Stimulated activated CD8-positive, alpha-beta memory T cell treated with anti-CD3 and anti-CD28 coated beads, Interleukin-2, amount 100 ng/mL, for 48 hours (primary cell): ENCODE measurements around the gene RNF123.
A peak's percentile ranks its signal among the peaks of the same experiment; 100 is the strongest.

Experiments
- DNase-seq, 2 donors: peaks; one replicate each; pipeline ENCODE4 v3.0.0-alpha.2; 2020; ENCODE audit warnings: low read depth in 2 of 2

The RNF123 gene

GRCh38 chr3:49719214-49719884 lies 30.0 kb downstream of the RNF123 start, which contains the start of gene AMIGO3:
Gene AMIGO3 (minus strand): TSS chr3:49719684. CDS start chr3:49719465, 219 bp downstream.
- peak; percentile 89 to 94 for DNase-seq

DNA sequence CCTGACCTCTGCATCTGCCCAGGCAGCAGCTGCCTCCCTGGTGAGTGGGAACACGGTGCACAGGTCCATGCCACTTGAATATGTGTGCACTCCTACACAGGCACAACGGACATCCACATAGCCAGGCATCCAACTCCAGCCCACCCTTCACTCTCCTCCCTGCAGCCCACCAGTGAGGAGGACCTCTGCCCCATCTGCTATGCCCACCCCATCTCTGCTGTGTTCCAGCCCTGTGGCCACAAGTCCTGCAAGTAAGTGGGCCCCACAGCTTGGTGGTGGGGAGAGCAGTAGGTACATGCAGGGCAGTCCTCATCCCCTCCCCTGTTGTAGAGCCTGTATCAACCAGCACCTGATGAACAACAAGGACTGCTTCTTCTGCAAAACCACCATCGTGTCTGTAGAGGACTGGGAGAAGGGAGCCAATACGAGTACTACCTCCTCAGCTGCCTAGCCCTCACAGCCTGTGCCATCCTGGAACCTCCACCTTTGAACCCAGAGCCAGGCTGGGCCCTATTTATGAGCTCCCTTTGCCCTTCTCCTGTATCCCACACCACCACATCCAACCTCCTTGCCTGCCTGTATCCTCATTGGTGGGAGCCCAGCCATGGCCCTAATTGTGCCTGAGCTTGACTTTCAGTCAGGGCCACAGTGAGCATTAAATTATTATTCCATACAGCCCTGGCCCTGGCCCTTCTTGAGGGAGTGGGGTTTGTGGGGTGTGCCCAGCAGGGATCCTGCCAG lies 31.7 kb downstream of the RNF123 start:
- no peak for DNase-seq

- DNase-seq, result no peak
Measured at GRCh38 chr3:49721596-49721895, 32.2 kb downstream of the RNF123 start.

DNA sequence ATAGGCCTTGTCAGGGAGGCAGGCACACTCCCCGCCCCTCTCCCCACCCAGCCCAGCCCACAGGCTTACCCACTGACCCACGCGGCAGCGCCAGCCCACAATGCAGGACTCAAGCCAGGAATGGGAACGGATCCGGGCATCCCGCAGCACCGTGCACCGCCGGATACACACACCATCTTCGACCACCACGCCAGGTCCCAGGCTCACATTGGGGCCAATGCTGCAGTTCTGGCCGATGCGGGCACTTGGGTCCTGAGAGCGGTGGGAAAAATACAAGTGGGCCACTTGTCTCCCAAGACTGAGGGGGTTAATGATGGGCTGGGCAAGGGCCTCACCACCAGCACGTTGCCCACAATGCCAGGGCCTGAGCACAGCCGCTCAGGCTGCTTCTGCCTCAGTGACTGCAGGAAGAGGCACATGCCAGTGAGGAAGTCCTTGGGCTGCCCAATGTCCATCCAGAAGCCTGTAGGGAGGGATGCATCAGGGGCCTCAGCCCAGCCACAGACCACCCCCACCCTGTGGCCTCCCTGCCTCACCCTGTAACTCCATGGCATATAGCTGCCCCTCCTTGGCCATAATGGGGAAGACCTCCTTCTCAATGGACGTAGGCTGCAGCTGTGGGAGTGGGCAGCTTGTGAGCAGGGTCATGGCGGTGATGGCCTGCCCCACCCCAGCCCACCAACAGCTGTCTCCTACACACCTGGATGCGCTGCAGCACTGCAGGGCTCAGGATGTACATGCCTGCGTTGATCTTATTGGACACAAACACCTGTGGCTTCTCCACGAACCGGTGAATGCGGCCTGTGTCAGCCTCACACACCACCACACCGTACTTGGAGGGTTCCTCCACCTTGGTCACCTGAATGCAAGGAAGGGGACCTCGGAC lies 32.8 kb downstream of the RNF123 start:
- no peak for DNase-seq

GRCh38 chr3:49722896-49723295 lies 33.5 kb downstream of the RNF123 start:
- DNase-seq, result no peak

DNA sequence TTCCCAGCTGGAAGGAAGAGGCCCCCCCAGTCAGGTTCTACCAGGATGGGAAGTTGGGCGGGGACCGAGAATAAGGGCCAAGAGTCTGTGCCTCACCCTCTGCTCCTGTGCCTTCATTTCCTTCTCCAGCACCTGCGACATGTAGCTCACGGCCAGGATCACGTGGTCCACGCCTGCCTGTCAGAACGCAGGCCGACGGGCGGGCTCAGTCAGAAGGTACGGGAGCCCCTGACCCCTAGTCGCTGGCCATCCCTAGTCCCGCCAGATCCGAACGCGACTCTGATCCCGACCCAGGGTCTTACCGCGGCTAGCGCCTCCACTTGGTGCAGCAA lies 33.9 kb downstream of the RNF123 start:
- peak; percentile 37 to 50 for DNase-seq

DNA sequence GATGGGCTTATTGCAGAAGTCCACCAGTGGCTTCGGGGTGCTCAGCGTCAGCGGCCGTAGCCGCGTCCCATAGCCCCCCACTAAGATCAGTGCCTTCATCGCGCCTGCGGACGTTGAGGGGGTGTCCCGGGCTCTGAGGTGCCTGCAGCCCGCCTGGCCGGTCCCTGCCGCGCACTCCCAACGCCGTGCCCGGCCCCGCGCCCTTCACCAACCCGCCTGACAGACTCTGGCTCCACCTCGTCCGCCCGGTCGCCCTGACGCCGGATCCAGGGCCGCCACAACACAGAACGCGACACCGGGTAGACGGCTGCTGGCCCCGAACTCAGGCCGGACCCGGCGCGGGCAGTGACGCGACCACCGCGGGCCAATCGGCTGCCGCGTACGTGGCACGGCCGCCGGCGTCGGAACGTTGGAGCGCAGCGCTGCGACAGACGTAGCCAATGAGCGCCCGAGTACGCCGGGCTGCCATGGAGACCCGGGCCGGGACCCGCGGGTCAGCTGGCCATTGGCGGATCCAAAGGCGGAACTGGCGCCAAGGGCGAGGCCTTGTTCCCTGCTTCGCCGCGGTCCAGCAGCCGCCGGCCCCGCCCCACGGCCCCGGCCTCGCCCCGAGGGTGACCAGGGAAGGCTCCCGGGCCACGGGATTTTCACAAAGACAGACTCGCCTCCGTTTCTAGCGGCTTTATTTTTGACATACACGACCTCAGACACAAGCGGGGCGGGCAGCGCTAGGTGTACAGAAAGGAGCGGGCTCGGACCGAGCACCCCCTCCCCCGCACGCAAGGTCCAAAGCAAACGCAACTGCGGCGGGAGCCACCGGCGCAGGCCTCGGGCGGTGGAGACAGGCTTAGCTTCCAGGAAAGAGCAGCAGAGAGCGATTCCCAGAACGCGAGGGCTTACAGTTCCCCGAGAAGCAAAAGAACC lies 34.5 kb downstream of the RNF123 start, which contains the start of gene GMPPB:
Gene GMPPB, minus strand, starts transcription at position 324 of the 924 bp plus-strand sequence. Its CDS starts 225 bp downstream, at position 99.
- DNase-seq, result peak; percentile 94 to 95

GRCh38 chr3:49724586-49724985 lies 35.2 kb downstream of the RNF123 start:
- DNase-seq, result no peak

DNA sequence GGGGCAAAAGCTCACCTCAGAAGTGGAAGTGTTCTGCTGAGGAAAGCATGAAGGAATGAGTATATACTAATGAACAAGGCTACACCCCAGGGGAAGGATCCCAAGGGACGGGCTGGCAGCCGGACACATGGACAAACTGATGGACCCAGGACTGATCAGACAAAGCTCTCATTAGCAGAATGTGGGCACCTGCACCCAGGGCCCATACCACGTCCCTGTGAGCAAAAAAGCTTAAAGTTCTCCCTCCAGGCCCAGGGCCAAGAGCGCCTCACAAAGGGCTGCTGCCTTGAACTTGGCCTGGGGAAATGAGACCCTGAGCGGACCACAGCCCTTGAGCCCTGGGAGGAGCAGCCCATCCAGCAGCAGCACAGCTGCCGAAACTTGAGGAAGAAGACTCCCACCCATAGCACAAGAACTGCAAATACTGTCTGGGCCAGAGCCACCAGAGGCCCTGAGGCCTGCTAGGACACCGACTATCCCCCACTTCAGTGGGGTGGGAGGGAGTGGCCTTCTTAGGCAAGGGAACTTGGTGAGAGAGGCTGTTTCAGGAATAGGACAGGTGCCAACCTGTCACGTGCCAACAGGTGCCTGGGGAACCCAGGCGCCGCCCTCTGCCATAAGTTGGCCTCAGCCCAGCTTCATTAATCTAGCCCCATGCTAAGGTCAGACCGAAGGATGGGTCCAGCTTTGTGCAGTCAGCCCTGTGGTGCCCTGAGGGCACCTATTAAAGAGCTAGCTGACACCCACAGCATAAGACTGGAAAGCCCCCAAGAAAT lies 36.7 kb downstream of the RNF123 start:
- DNase-seq, result no peak

- DNase-seq, result no peak
Measured at GRCh38 chr3:49727154-49727923, 38.0 kb downstream of the RNF123 start.

DNA sequence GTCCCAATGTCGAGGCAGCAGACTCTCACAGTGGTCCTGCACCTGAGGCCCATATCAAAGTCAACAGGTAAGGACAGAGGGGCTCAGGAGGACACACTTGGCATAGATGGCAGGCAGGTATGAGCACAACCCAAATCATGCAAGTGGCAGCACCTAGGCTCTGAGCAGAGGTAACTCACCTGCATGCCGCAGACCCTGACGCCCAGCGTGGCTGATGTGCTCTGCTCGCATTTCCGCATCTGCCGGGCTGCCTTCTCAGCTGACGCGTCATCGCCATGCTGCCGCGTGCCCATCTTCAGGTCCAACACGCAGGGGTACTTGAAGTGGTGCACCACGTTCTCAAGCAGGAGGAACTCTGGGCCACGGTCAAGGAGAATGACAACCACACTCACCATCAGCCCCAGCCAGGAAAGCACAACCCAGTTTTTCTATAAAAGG lies 38.6 kb downstream of the RNF123 start:
- DNase-seq, result no peak

DNA sequence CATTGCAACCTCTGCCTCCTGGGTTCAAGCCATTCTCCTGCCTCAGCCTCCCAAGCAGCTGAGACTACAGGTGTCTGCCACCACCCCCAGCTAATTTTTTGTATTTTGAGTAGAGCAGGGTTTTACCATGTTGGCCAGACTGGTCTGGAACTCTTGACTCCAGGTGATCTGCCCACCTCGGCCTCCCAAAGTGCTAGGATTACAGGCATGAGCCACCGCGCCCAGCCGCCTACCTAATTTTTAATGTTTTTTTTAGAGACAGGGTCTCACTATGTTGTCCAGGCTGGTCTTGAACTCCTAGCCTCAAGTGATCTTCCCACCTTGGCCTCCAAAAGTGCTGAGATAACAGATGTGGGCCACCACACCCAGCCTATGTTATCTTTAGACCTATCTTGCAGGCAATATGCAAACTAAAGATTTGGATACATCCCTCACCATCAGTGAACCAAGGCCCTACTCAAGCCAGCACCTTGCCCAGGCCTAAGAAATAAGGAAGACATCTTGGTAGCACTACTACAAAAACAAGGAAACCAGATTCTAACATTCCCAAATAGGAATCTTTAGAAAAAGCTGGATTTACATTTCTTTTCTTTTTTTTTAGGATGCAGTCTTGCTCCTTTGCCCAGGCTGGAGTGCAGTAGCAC lies 40.7 kb downstream of the RNF123 start:
- no peak for DNase-seq

- DNase-seq, result no peak
Measured at GRCh38 chr3:49732597-49732996, 43.2 kb downstream of the RNF123 start.

DNA sequence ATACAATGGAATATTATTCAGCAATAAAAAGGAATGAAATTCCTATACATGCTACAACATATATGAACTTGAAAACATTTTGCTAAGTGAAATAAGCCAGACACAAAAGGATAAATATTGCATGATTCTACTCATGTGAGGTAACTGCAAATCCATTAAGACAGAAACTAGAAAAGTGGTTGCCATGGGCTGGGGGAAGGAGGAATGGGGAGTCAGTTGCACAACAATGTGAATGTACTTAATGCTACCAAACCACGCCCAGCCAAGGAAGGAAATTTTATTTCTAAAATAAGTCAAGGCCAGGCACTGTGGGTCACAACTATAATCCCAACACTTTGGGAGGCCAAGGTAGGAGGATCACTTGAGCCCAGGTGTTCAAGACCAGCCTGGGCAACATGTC lies 44.2 kb downstream of the RNF123 start:
- DNase-seq, result no peak

DNA sequence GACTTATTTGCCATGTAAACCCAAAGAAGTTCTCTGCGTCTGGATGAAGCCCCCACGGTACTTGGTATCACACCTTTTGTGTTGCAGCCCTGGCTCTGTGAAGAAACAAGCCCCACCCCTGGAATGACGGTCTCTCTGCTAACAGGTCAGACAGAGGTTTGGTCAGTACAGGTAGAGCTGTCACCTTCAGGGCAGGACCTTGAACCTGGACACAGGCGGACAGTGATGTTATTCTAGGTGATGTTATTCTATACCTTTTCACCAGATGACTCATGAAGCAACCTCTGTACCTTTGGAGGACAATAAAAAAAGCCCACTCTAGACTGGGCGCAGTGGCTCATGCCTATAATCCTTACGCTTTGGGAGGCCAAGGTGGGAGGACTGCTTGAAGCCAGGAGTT lies 45.4 kb downstream of the RNF123 start:
- DNase-seq, result no peak

GRCh38 chr3:49738067-49738713 lies 48.8 kb downstream of the RNF123 start:
- DNase-seq, result no peak

DNA sequence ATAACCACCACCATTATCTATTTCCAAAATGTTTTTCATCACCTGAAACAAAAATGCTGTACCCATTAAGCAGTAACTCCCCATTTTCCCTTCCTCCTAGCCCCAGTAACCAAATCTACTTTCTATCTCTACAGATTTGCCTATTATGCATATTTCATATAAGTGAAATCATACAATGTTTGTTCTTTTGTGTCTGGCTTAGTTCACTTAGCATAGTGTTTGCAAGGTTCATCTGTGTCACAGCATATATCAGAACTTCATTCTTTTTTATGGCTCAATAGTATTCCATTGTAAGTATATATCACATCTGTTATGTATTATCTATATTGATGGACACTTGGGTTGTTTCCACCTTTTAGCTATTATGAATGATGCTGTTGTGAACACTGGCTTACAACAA lies 51.1 kb downstream of the RNF123 start:
- no peak for DNase-seq

- DNase-seq, result no peak
Measured at GRCh38 chr3:49745986-49746385, 56.6 kb downstream of the RNF123 start.
